VCaP (cell line): Measurements from ENCODE around the gene RASSF9.

ENCODE experiments used
- H3K27ac ChIP-seq: fragments of 450-650 bp; 2 replicates; pipeline ENCODE4 v1.5.1; 2017
- CTCF ChIP-seq: fragments of 450-650 bp; conservative IDR thresholded peaks from 2 replicates; pipeline ENCODE4 v1.5.1; 2017; ENCODE audit warnings: mild to moderate bottlenecking, moderate library complexity

The RASSF9 gene

GRCh38 chr12:85831327-85831990, 4.8 kb downstream of the RASSF9 start:
- no peak overlapping the region for H3K27ac ChIP-seq
- no peak for TF ChIP-seq CTCF

- TF ChIP-seq CTCF: no peak
- H3K27ac ChIP-seq: no peak overlapping the region
Observed at GRCh38 chr12:85829391-85829790, 6.8 kb downstream of the RASSF9 start.

- H3K27ac ChIP-seq: no peak overlapping the region
- TF ChIP-seq CTCF: no peak
Observed at GRCh38 chr12:85828576-85828975, 7.6 kb downstream of the RASSF9 start.

GRCh38 chr12:85825746-85826145, 10.5 kb downstream of the RASSF9 start:
- no peak for TF ChIP-seq CTCF
- no peak overlapping the region for H3K27ac ChIP-seq

- TF ChIP-seq CTCF: no peak
Observed at GRCh38 chr12:85823436-85824180, 12.6 kb downstream of the RASSF9 start.

GRCh38 chr12:85821759-85822158, 14.4 kb downstream of the RASSF9 start:
- no peak for TF ChIP-seq CTCF
- no peak overlapping the region for H3K27ac ChIP-seq

More at GRCh38 chr12:85823436-85824180, 12.6 kb downstream of the RASSF9 start:
- H3K27ac ChIP-seq: no peak overlapping the region

- no peak overlapping the region for H3K27ac ChIP-seq
- no peak for TF ChIP-seq CTCF
Observed at GRCh38 chr12:85821206-85821605, 15.0 kb downstream of the RASSF9 start.
